ENCODE measurements around the gene OGDHL.

OGDHL gene

GRCh38 chr10:49690698-49691356 is 71.3 kb downstream of the OGDHL start:
- in situ Hi-C loops (cut with MboI; ENCODE audit: low sequenced_read_pairs, unreplicated experiment), result no loop called here
- DNase-seq (ENCODE audit: low spot score), result no peak
- no peak for TF ChIP-seq CTCF (IDR thresholded peaks at IDR 0.05; ENCODE audit: borderline replicate concordance, control extremely low read depth, extremely low read depth, insufficient read depth, missing control alignments)

- no peak for TF ChIP-seq CTCF (IDR thresholded peaks at IDR 0.05; ENCODE audit: borderline replicate concordance, control extremely low read depth, extremely low read depth, insufficient read depth, missing control alignments)
- DNase-seq (ENCODE audit: low spot score), result no peak
- in situ Hi-C loops (cut with MboI; ENCODE audit: low sequenced_read_pairs, unreplicated experiment), result no loop called here
Observed at GRCh38 chr10:49689882-49690510, 72.1 kb downstream of the OGDHL start.

- no peak for DNase-seq (ENCODE audit: low spot score)
- no peak for TF ChIP-seq CTCF (IDR thresholded peaks at IDR 0.05; ENCODE audit: borderline replicate concordance, control extremely low read depth, extremely low read depth, insufficient read depth, missing control alignments)
- in situ Hi-C loops (cut with MboI; ENCODE audit: low sequenced_read_pairs, unreplicated experiment), result no loop called here
Observed at GRCh38 chr10:49688920-49689319, 73.2 kb downstream of the OGDHL start.

GRCh38 chr10:49688261-49688846 is 73.8 kb downstream of the OGDHL start:
- DNase-seq (ENCODE audit: low spot score), result no peak
- TF ChIP-seq CTCF (IDR thresholded peaks at IDR 0.05; ENCODE audit: borderline replicate concordance, control extremely low read depth, extremely low read depth, insufficient read depth, missing control alignments), result no peak
- in situ Hi-C loops (cut with MboI; ENCODE audit: low sequenced_read_pairs, unreplicated experiment), result no loop called here

- in situ Hi-C loops (cut with MboI; ENCODE audit: low sequenced_read_pairs, unreplicated experiment), result no loop called here
- no peak for DNase-seq (ENCODE audit: low spot score)
- no peak for TF ChIP-seq CTCF (IDR thresholded peaks at IDR 0.05; ENCODE audit: borderline replicate concordance, control extremely low read depth, extremely low read depth, insufficient read depth, missing control alignments)
Observed at GRCh38 chr10:49686651-49687050, 75.5 kb downstream of the OGDHL start.
